ENCODE measurements around the gene LCE1D.

DNA sequence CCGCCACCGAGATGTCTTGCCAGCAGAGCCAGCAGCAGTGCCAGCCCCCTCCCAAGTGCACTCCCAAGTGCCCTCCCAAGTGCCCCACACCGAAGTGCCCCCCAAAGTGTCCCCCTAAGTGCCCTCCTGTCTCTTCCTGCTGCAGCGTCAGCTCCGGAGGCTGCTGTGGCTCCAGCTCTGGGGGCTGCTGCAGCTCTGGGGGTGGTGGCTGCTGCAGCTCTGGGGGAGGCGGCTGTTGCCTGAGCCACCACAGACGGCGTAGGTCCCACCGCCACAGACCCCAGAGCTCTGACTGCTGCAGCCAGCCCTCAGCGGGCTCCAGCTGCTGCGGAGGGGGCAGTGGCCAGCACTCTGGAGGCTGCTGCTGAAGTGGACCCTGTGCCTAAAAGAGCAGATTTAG, 20.2 kb upstream of the LCE1D start:
- TF ChIP-seq, protein P1, sequence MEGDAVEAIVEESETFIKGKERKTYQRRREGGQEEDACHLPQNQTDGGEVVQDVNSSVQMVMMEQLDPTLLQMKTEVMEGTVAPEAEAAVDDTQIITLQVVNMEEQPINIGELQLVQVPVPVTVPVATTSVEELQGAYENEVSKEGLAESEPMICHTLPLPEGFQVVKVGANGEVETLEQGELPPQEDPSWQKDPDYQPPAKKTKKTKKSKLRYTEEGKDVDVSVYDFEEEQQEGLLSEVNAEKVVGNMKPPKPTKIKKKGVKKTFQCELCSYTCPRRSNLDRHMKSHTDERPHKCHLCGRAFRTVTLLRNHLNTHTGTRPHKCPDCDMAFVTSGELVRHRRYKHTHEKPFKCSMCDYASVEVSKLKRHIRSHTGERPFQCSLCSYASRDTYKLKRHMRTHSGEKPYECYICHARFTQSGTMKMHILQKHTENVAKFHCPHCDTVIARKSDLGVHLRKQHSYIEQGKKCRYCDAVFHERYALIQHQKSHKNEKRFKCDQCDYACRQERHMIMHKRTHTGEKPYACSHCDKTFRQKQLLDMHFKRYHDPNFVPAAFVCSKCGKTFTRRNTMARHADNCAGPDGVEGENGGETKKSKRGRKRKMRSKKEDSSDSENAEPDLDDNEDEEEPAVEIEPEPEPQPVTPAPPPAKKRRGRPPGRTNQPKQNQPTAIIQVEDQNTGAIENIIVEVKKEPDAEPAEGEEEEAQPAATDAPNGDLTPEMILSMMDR (IDR thresholded peaks at IDR 0.05; ENCODE audit: insufficient read depth, low read length, poor library complexity, severe bottlenecking), result no peak
- TF ChIP-seq EZH2phosphoT487 (conservative IDR thresholded peaks at IDR 0.05; ENCODE audit: low read length), result no peak
